Measurements from ENCODE around the gene TIMM44. TPM values are rescaled to one million over a fixed set of nuclear protein-coding genes. Genes with fewer than 3 reads are reported as not detected.

The TIMM44 gene
- total and polyA plus RNA-seq, 2 of the 8 experiments (the other 6 are each of a cell fraction or from before 2014, with no cell fraction given), result 131 to 150 TPM

DNA sequence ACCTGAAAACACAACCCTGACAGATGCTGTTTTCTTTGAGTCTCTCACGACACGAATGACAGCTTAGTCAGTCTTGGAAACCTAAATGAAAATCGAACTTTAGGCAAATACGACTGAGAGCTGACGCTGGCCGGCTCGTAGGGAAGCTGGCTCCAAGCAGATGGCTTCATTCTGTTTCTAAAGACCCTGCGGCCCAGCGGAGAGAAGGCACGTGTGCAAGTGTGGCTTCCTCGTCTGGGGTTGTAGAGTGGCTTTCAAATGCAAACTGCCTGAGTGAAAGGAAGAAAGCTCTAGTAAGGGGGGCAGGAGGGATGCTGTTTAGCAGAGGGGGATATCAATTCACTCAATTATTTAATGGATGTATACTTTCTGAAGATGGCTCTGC, 26.1 kb upstream of the TIMM44 start (continued):
- TF ChIP-seq, protein P1, sequence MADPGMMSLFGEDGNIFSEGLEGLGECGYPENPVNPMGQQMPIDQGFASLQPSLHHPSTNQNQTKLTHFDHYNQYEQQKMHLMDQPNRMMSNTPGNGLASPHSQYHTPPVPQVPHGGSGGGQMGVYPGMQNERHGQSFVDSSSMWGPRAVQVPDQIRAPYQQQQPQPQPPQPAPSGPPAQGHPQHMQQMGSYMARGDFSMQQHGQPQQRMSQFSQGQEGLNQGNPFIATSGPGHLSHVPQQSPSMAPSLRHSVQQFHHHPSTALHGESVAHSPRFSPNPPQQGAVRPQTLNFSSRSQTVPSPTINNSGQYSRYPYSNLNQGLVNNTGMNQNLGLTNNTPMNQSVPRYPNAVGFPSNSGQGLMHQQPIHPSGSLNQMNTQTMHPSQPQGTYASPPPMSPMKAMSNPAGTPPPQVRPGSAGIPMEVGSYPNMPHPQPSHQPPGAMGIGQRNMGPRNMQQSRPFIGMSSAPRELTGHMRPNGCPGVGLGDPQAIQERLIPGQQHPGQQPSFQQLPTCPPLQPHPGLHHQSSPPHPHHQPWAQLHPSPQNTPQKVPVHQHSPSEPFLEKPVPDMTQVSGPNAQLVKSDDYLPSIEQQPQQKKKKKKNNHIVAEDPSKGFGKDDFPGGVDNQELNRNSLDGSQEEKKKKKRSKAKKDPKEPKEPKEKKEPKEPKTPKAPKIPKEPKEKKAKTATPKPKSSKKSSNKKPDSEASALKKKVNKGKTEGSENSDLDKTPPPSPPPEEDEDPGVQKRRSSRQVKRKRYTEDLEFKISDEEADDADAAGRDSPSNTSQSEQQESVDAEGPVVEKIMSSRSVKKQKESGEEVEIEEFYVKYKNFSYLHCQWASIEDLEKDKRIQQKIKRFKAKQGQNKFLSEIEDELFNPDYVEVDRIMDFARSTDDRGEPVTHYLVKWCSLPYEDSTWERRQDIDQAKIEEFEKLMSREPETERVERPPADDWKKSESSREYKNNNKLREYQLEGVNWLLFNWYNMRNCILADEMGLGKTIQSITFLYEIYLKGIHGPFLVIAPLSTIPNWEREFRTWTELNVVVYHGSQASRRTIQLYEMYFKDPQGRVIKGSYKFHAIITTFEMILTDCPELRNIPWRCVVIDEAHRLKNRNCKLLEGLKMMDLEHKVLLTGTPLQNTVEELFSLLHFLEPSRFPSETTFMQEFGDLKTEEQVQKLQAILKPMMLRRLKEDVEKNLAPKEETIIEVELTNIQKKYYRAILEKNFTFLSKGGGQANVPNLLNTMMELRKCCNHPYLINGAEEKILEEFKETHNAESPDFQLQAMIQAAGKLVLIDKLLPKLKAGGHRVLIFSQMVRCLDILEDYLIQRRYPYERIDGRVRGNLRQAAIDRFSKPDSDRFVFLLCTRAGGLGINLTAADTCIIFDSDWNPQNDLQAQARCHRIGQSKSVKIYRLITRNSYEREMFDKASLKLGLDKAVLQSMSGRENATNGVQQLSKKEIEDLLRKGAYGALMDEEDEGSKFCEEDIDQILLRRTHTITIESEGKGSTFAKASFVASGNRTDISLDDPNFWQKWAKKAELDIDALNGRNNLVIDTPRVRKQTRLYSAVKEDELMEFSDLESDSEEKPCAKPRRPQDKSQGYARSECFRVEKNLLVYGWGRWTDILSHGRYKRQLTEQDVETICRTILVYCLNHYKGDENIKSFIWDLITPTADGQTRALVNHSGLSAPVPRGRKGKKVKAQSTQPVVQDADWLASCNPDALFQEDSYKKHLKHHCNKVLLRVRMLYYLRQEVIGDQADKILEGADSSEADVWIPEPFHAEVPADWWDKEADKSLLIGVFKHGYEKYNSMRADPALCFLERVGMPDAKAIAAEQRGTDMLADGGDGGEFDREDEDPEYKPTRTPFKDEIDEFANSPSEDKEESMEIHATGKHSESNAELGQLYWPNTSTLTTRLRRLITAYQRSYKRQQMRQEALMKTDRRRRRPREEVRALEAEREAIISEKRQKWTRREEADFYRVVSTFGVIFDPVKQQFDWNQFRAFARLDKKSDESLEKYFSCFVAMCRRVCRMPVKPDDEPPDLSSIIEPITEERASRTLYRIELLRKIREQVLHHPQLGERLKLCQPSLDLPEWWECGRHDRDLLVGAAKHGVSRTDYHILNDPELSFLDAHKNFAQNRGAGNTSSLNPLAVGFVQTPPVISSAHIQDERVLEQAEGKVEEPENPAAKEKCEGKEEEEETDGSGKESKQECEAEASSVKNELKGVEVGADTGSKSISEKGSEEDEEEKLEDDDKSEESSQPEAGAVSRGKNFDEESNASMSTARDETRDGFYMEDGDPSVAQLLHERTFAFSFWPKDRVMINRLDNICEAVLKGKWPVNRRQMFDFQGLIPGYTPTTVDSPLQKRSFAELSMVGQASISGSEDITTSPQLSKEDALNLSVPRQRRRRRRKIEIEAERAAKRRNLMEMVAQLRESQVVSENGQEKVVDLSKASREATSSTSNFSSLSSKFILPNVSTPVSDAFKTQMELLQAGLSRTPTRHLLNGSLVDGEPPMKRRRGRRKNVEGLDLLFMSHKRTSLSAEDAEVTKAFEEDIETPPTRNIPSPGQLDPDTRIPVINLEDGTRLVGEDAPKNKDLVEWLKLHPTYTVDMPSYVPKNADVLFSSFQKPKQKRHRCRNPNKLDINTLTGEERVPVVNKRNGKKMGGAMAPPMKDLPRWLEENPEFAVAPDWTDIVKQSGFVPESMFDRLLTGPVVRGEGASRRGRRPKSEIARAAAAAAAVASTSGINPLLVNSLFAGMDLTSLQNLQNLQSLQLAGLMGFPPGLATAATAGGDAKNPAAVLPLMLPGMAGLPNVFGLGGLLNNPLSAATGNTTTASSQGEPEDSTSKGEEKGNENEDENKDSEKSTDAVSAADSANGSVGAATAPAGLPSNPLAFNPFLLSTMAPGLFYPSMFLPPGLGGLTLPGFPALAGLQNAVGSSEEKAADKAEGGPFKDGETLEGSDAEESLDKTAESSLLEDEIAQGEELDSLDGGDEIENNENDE (IDR thresholded peaks at IDR 0.05; ENCODE audit: insufficient replicate concordance, low read length), result no peak
- no peak for TF ChIP-seq ZNF274 (IDR thresholded peaks at IDR 0.05; ENCODE audit: borderline replicate concordance, extremely low read depth, low read length)
- TF ChIP-seq SP4 (IDR thresholded peaks at IDR 0.05; ENCODE audit: low read length), result no peak
- no peak for TF ChIP-seq SIRT6 (IDR thresholded peaks at IDR 0.05; ENCODE audit: low read length)
- TF ChIP-seq CREB1 (IDR thresholded peaks at IDR 0.05), result no peak
- TF ChIP-seq FOSL1 (IDR thresholded peaks at IDR 0.05; ENCODE audit: insufficient read depth, low read depth, low read length), result no peak
- TF ChIP-seq MAFK (IDR thresholded peaks at IDR 0.05; ENCODE audit: low read depth, low read length), result no peak
- no peak for TF ChIP-seq RXRA (IDR thresholded peaks at IDR 0.05; ENCODE audit: insufficient read depth, low read depth, low read length)
- TF ChIP-seq, protein P2, sequence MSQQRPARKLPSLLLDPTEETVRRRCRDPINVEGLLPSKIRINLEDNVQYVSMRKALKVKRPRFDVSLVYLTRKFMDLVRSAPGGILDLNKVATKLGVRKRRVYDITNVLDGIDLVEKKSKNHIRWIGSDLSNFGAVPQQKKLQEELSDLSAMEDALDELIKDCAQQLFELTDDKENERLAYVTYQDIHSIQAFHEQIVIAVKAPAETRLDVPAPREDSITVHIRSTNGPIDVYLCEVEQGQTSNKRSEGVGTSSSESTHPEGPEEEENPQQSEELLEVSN (IDR thresholded peaks at IDR 0.05), result peak; percentile 81
- no peak for TF ChIP-seq JUND (IDR thresholded peaks at IDR 0.05; ENCODE audit: low read length)
- TF ChIP-seq, protein P3, sequence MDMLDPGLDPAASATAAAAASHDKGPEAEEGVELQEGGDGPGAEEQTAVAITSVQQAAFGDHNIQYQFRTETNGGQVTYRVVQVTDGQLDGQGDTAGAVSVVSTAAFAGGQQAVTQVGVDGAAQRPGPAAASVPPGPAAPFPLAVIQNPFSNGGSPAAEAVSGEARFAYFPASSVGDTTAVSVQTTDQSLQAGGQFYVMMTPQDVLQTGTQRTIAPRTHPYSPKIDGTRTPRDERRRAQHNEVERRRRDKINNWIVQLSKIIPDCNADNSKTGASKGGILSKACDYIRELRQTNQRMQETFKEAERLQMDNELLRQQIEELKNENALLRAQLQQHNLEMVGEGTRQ (IDR thresholded peaks at IDR 0.05; ENCODE audit: low read length), result peak; percentile 36; the same call in 1 of the 2 replicates
